Stimulated activated CD4-positive, alpha-beta T cell treated with anti-CD3 and anti-CD28 coated beads, TNF-alpha, amount 100 ng/mL, for 24 hours (primary cell): ENCODE measurements around the gene PTPRN2.
"Not testable (repeated sequence)": the region's sequence is repeated elsewhere in the genome, so short reads cannot be mapped to it uniquely, and the experiment has no call there.

Experiments used
- DNase-seq, 3 experiments: peaks; one replicate each; pipeline ENCODE4 v3.0.0-alpha.2; 2020; ENCODE audit warnings: low read depth in 3 of 3

The PTPRN2 gene

DNA sequence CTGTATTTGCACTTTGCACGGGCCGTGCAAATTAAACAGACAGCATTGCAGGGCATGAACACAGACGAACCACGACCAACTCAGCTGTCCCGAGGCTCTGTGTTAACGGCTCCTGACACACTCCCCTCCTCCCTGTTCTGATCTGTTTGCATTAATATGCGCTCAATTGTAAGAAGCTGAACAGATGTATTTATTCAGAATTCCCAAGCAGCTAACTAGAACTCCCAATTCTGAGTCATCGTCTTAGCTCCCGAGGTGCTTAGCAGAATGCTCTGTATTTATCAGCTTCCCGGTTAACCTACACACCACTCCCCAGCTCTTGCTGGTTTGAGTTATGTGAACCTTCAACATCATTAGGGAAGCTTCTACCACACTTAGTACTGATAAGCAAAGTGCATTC, 286.4 kb downstream of the PTPRN2 start:
- DNase-seq, result no peak

DNA sequence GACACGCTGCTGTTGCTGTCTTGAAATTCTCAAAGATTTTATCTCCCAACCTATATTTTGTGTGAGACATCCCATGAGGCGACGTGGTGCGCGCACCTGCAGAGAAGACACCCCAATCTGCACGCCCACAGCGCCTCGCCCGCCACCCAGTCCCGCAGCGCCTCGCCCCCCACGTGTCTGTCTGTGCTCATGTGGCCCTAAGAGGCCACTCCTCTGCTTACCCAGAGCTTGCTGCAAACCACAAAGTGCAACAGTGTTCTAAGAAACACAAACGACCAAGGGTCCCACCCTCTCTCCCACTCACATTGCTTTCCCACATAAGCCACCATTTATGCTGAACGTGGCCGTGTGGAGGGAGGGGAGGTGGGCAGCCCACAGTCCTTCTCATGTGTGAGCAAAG, 287.2 kb downstream of the PTPRN2 start:
- DNase-seq, result no peak

DNA sequence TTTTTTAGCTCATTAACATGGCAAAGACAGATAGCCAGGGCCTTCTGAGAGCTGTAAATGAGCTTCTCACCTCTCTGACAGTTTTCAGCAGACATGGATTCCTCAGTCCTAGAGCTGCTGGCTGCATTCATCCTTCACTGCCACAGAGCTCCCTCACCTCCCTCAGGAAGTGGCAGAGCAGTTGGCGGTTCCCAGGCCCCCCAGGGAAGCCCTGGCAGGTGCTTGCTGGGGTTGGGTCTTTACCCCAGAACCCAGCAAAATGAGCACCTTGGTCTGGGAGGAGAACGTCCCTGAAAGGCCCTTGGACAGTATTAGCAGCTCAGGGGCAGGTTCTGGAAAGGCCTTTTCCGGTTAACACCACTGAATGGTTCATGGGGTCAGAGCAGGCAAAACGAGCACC, 288.0 kb downstream of the PTPRN2 start:
- no peak for DNase-seq

DNA sequence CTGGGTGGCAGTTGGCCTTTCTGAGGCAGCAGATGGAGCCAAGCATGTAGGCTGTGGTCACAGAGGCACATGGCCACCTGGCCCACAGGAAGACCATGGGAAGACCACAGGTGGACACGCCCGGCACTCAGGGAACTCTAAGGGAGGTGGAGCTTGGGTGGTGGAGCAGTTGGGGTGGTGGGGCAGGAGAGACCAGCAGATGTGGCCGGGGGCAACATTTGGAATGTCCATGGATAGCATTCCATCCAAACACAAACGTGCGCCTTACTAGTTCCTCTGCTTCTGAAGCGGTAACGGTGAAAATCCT, 290.9 kb downstream of the PTPRN2 start:
- DNase-seq, result no peak

DNA sequence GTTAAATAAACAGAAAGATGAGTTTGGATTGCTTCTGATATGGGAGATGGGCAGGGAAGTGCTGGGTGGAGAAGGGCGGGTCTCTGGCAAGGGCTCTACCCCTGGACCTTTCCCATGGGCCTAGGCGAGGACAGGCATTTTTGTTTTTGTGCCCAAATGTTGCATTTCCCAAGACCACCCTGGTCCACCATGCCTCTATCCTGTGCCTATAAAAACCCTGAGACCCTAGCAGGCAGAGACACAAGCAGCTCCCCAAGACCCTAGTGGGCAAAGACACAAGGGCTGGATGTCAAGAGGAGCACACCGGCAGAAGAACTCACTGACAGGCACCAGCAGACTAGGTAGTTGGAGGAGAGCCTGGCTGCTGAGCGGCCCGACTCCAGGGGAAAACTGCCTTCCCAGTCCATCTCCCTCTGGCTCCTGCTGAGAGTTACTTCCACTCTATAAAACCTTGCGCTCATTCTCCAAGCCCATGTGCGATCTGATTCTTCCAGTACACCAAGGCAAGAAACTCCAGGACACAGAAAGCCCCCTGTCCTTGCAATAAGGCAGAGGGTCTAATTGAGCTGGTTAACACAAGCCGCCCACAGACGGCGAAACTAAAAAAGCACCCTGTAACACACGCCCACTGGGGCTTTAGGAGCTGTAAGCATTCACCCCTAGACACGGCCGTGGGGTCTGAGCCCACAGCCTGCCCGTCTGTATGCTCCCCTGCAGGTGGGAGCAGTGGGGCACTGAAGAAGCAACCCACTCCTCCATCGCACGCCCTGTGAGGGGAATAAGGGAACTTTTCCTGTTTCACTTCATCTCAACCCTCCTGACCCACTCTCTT, 291.4 kb downstream of the PTPRN2 start:
- DNase-seq, result no peak

DNA sequence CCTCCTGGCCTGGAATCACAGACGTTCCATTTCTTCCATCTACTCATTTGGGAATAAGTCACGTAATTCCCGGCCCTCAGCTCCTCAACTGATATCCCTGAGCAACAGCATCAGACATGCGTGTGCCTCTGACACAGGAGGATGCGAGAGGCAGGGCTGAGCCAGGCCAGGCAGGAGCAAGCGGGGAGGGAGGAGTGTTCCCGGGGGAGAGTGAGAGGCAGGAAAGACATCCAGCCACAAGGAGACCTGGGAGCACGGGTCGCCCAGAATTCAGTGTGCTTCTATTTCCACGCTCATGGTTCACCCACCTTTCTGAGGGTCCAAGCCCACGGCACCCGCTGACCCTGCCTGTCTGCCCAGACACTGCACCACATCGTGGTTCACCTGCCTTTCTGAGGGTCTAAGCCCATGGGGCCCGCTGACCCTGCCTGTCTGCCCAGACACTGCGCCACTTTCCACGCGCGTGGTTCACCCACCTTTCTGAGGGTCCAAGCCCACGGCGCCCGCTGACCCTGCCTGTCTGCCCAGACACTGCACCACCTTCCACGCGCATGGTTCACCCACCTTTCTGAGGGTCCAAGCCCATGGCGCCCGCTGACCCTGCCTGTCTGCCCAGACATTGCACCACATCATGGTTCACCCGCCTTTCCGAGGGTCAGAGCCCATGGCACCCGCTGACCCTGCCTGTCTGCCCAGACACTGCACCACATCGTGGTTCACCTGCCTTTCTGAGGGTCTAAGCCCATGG, 293.0 kb downstream of the PTPRN2 start:
- not testable (repeated sequence) for DNase-seq

DNA sequence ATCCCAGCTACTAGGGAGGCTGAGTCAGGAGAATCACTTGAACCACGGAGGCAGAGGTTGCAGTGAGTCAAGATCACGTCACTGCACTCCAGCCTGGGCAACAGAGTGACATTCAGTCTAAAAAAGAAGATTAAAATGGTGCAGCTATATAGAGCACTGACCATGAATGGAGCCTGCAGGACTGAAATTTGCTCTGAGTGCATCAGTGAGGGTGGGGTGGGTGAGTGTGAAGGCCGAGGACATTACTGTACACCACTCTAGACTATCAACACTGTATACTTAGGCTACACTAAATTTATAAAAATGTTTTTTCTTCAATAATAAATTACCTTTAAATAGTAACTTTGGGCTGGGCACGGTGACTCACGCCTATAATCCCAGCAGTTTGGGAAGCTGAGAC, 294.7 kb downstream of the PTPRN2 start:
- DNase-seq, result no peak

DNA sequence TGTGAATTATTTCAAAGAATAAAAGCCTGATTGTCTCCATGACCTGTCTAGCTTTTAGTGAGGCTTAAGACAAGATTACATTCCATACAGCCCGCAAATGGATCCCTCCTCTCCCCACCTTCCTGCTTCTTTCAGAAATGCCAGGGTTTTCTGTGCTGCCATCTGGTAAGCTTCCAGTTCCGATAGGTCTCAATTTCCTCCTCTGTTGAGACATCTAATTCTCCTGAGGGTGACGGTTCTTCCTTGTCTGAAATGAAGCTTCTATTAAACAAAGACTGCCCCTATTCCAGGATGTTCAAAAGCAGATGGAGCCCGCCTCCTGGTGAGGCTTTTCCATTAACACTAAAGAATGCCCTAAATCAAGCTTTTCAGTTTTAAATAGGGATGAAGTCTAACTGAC, 295.6 kb downstream of the PTPRN2 start:
- DNase-seq, result no peak

DNA sequence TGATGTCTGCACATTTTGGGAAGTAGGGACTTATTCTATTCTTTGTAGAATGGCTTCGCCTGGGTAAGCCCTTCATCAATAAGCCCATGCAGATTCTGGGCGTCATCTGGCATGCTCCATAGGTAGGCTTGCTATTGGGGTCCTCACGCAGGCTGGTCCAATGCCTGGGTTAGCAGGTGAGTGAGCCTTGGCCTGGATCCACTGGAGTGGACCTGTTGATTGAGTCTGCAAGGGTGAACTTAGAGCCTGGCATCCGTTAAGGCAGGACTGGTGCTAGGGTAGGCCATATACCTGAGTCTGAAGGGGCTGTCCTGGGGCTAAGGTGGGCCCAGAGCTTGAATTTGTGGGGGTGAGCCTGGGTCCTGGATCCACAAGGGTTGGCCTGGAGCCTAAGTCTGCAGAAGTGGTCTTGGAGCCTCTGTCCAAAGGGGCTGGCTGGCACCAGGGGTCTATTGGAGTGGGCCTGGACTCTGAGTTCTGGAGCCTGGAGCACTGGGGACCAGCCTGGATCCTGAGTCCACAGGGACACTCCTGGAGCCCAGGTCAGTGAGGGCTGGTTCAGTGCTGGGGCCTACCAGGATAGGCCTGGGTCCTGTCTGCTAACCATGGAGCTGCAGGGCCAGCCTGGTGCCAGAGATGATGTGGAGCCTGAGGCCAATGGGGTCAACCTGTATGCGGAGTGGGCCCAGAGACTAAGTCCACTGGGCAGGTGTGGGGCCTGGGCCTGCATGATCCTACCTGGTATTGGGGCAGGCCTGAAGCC, 297.7 kb downstream of the PTPRN2 start:
- no peak for DNase-seq

DNA sequence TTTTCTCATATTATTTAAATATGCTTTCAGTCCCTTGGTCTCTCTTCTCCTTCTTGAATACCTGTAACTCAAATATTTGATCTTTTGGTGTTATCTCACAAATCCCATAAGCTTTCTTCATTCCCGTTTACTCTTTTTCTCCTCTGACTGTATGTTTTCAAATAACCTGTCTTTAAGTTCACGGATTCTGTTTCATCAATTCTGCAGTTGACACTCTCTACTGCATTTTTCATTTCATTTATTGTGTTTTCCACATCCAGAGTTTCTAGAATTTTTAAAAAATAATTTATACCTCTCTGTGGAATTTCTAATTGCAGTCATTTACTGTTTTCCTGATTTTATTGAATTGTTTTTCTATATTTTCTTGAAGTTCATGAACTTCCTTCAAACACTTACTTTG, 298.4 kb downstream of the PTPRN2 start:
- no peak for DNase-seq

DNA sequence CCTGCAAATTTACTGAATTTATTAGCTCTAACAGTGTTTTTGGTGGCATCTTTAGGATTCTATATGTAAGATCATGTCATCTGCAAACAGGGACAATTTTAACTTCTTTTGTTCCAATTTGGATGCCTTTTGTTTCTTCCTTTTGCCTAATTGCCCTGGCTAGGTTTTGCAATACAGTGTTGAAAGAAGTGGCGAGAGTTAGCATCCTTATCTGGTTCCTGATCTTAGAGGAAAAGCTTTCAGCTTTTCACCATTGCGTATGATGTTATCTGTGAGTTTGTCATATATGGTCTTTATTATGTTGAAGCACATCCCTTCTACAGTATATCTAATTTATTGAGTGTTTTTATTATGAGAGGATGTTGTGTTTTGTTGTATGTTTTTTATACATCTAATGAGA, 301.4 kb downstream of the PTPRN2 start:
- no peak for DNase-seq

DNA sequence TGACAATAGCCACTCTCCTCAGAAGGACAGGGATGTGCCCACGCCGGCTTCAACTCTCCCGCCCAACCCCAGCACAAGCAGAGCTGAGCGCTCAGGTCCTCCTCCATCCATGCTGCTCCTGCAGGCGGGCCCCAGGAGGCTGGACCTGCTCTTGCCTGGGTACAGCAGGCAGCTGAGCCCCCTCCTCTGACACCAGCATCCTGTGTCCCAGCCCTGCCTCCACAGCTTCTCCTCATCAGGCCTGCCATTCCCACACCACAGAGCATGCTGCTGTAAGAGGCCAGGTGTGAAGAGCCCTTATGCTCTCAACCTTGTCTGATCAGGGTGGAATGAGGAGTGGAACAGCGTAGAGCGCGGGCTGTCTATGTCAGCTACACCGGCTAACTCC, 302.2 kb downstream of the PTPRN2 start:
- no peak for DNase-seq

DNA sequence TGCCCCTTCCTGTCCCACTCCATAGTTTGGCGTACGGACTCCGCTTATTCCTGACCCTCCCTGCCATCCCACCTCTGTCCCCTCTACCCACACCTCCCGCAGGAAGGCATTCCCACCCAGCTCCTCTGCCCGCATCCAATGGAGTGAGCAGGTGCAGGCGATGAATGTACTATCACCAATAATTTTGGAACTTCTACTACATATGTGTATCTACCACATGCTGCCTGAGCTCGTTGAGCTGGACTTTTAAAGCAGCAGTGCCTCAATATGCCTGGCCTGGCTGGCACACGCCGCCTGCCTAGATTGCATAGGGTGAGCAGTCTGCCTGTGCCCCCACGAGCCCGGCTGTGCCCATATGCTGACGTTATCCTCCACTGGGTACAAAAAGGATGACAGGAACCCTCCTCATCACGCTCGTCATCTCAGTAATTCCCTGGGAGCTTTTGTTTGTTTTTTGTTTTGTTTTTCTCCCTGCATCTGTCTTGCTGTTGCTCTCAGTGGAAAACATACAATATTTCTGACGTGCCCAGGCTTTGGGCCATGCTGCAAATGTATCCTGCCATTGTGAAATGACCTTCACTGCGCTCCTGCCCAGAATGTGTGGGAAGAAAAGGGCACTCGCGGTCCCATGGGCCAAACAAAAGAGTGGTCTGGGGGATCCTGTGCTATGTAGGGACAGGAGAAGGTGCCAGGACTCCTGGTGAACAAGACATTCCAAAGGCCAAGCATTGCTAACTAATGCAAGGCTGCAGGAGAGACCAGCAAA, 302.8 kb downstream of the PTPRN2 start:
- no peak for DNase-seq

DNA sequence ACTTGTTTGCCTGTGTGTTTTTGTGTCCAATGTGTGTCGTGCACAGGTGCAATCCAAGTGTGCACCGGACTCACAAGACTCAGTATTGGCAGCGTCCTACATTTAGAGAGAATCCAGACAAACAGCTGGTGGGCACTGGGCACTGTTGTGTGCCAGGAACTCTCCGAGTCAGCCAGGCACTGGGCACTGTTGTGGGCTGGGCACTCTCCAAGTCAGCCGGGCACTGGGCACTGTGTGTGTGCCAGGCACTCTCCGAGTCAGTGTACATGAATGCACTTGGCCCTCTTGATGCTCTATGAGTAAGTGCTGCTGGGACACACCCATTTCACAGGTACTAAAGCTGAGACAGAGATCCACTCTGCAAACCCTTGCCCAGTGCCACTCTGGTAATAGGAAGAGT, 303.5 kb downstream of the PTPRN2 start:
- DNase-seq, result no peak

DNA sequence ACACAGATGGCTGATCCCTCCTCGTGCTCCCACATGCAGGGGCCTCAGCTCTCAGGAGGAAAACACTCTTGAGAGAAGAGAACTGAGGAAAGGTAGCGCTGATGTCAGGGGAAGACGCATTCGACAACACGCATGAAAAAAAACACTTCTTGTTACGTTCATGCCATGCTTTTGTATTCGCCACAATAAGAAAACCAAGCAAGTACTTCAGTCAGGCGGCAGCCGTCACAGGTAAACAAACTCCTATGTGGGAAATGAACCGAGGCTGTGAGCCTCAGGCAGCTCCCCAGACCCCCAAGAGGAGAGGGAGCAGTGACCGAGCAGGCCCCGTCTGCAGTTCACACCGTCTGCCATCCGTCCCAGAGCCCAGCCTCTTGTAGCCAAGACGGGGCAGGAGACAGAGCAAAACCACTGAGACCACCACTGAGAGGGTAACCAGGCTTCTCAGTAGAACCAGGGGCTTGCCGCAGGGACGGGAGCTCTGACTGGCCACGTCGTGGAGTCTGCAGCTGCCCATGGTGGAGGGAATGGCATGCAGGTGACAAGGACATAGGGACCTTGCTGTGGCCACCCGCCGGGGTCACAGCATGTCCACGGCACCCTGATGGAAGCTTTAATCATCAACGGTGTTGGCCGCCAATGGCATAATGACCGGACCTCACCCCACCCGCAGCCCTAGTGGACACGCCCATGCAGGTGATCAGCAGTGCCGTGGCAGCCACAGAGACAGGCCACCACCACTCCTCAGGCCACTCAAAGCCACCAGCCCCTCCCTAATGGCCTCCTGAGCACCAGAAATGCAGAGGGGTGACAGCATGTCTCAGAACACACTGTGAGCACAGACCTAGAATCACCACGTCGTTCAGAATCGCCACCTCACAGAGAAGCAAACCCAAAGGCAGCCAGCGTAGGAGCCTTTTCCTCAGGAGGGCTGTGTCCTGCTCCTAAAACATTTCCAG, 304.3 kb downstream of the PTPRN2 start:
- DNase-seq, result no peak

DNA sequence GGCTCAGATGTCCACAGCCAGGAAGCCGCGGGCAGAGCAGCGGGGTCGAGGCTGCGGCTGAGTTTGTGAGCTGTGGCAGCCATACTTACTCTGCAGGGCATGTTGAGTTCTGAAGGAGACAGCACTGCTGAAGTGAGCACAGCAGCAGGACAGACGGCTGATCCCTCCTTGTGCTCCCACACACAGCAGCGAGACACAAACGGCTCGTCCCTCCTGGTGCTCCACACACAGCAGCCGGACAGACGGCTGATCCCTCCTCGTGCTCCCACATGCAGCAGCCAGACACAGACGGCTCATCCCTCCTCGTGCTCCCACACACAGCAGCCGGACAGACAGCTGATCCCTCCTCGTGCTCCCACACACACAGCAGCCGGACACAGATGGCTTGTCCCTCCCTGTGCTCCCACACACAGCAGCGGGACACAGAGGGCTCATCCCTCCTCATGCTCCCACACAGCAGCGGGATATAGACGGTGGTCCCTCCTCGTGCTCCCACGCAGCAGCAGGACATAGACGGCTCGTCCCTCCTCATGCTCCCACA, 305.1 kb downstream of the PTPRN2 start:
- no peak for DNase-seq

DNA sequence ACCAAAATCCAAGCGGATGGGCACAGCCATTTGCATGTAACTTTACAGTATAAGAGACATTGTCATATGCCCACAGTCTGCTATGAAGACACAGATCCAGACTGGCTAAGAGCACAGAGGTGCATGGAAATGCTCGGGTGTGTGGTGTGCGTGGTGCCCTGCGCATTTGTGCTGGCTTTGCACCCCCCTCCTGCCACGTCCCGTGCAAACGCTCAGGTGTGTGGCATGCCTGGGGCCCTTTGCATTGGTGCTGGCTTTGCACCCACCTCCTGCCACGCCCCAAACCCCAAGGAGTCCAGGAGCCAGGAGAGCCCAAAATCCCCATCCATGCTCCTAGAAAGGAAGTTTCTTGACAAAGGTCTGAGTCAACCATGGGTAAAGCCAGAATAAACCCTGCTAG, 306.2 kb downstream of the PTPRN2 start:
- no peak for DNase-seq

DNA sequence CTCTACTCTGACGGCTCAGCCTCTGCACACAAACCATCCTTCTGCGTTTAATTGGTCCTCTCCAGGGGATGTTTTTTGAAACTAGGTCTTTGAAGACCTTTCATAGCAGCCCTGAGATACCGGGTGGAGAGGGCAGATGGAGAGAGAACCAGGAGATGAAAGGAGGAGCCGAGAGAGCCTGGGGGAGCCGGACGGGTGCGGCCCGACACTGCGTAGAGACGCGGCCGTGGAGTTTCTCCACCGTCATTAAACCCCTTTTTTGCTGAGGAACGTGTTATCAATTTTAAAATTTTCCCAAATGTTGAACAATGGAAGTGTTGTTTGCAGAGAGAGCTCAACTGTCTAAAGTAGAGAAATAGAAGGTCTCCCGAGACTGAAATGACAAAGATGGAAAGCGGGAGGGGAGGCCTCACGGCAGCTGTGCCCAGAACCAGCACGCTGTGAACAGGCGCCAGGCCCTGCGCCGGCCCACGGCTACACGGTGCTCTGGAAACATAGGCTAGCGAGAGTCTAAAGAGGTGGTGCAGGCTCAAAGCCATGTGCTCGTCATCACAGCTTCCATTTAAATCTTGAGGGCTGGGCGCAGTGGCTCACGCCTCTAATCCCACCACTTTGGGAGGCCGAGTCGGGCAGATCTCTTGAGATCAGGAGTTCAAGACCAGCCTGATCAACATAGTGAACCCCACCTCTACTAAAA, 307.0 kb downstream of the PTPRN2 start:
- no peak for DNase-seq

DNA sequence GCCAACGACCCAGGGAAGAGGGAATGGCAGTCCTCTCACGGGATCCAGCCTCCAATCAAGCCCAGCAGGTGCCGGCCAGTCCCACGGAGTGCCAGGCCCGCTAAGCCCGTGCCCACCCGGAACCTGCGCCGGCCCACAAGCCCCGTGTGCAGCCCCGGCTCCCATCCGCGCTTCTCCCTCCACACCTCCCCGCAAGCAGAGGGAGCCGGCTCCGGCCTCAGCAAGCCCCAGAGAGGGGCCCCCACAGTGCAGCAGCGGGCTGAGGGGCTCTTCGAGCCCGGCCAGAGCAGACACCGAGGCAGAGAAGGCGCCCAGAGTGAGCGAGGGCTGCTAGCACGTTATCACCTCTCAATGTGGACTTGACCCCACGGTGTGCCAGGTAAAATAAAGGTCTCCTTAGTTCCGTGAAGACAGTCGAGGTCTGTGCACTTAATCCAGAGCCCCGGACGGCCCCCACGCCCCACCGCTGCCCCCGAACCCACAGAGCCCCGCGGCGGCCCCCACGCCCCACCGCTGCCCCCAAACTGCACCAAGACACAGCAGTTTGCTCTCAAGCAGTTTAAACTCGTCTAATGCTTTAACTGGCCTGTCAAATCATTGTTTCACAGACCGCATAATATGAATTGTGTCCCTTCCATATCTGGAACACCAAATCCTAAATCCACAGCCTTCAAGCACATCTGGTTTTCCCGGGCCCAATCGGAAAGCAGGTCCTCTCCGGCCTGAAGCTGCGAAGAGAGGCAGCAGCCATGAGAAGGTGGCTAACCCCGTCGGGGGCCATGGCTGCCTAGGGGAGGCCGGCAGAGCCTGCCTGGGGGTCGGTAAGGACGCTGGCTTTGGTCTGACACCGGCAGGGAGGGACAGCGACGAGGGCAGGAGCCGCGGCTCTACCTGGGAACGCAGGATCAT, 307.8 kb downstream of the PTPRN2 start:
- no peak for DNase-seq
